LNCaP clone FGC (cell line): Measurements from ENCODE around the gene ADAMTS19.
"Not testable (repeated sequence)": the region's sequence is repeated elsewhere in the genome, so short reads cannot be mapped to it uniquely, and the experiment has no call there.

ENCODE experiments used
- DNase-seq: peaks from one replicate; pipeline ENCODE4 v3.0.0-alpha.2; 2011; ENCODE audit warnings: low read depth
- H3K4me3 ChIP-seq: 2 replicates; pipeline ENCODE4 v1.5.1; 2011; ENCODE audit warnings: mild to moderate bottlenecking, low read depth, low read length, control low read depth
- CTCF ChIP-seq: IDR thresholded peaks from 2 replicates; pipeline ENCODE4 v1.5.1; 2012; ENCODE audit warnings: mild to moderate bottlenecking; ENCODE audit not compliant: control insufficient read depth, insufficient read depth; ENCODE audit errors: extremely low read depth

ADAMTS19 gene

GRCh38 chr5:129426071-129426470, 34.0 kb upstream of the ADAMTS19 start:
- no peak overlapping the region for H3K4me3 ChIP-seq
- no peak for DNase-seq
- no peak for TF ChIP-seq CTCF

- DNase-seq: not testable (repeated sequence)
Measured at GRCh38 chr5:129428636-129429035, 31.5 kb upstream of the ADAMTS19 start.

GRCh38 chr5:129431406-129431805, 28.7 kb upstream of the ADAMTS19 start:
- no peak overlapping the region for H3K4me3 ChIP-seq
- DNase-seq: no peak
- TF ChIP-seq CTCF: no peak

More at GRCh38 chr5:129428636-129429035, 31.5 kb upstream of the ADAMTS19 start:
- H3K4me3 ChIP-seq: not testable (repeated sequence)

- no peak for TF ChIP-seq CTCF
- DNase-seq: no peak
- H3K4me3 ChIP-seq: no peak overlapping the region
Measured at GRCh38 chr5:129438322-129438721, 21.8 kb upstream of the ADAMTS19 start.

GRCh38 chr5:129440424-129440823, 19.7 kb upstream of the ADAMTS19 start:
- no peak for TF ChIP-seq CTCF
- DNase-seq: no peak
- no peak overlapping the region for H3K4me3 ChIP-seq

- no peak for DNase-seq
- no peak overlapping the region for H3K4me3 ChIP-seq
- no peak for TF ChIP-seq CTCF
Measured at GRCh38 chr5:129441096-129441495, 19.0 kb upstream of the ADAMTS19 start.

GRCh38 chr5:129445379-129445778, 14.7 kb upstream of the ADAMTS19 start:
- H3K4me3 ChIP-seq: no peak overlapping the region
- no peak for DNase-seq
- no peak for TF ChIP-seq CTCF

GRCh38 chr5:129447968-129448367, 12.1 kb upstream of the ADAMTS19 start:
- no peak for TF ChIP-seq CTCF
- DNase-seq: no peak
- no peak overlapping the region for H3K4me3 ChIP-seq
